ENCODE results near the gene TARS1. TPM values are rescaled to one million over a fixed set of nuclear protein-coding genes. Genes with fewer than 3 reads are reported as not detected.

The TARS1 gene
- total RNA-seq, 2 experiments from 2014 or later, result 101 to 105 TPM

GRCh38 chr5:33425314-33425713 is 15.5 kb upstream of the TARS1 start:
- Histone ChIP-seq H3K36me3 (ENCODE audit: insufficient read depth, low read length) (no peaks in the 10 kb centered on the region), H3K9me2 (ENCODE audit: insufficient read depth, low read length) (no peaks in the 10 kb centered on the region), H3K4me1 (ENCODE audit: insufficient read depth, low read length, poor library complexity, severe bottlenecking) (peaks cover 8% of the 10 kb centered on the region), H4K20me1 (ENCODE audit: insufficient read depth, low read length) (no peaks in the 10 kb centered on the region), H2AFZ (ENCODE audit: low read length) (no peak overlapping the region), H3K4me3 (ENCODE audit: low read depth, low read length, poor library complexity, severe bottlenecking) (no peak overlapping the region), H3K9me3 (ENCODE audit: low read length) (no peaks in the 10 kb centered on the region; the same call in 1 of the 2 replicates), H3K27ac (ENCODE audit: low read depth, low read length, poor library complexity, severe bottlenecking) (no peak overlapping the region), H3K4me2 (ENCODE audit: low read length) (no peak overlapping the region), H3K79me2 (ENCODE audit: insufficient read depth, low read depth, low read length) (no peaks in the 10 kb centered on the region)
- TF ChIP-seq CTCF (conservative IDR thresholded peaks at IDR 0.05; ENCODE audit: low read length) (no peak), EZH2phosphoT487 (IDR thresholded peaks at IDR 0.05; ENCODE audit: borderline replicate concordance, low read depth, low read length) (no peak)
- intact Hi-C loops (cut with micrococcal nuclease; ENCODE audit: unreplicated experiment), result loop anchor here (10.0 kb wide), 1 partner anchor 721 kb away; no protein-coding TSS in a partner anchor
- no peak for DNase-seq (ENCODE audit: low spot score)
- POLR2A ChIA-PET, result no interaction called here
- CTCF ChIA-PET (ENCODE audit: unreplicated experiment), result no interaction called here
- BruUV-seq (replicated peaks), result no TSS peak

- H3K79me2 ChIP-seq (ENCODE audit: insufficient read depth, low read depth, low read length), result no peaks in the 10 kb centered on the region
- no peaks in the 10 kb centered on the region; the same call in 1 of the 2 replicates for H3K9me3 ChIP-seq (ENCODE audit: low read length)
- no peak overlapping the region for H3K27ac ChIP-seq (ENCODE audit: low read depth, low read length, poor library complexity, severe bottlenecking)
- H4K20me1 ChIP-seq (ENCODE audit: insufficient read depth, low read length), result no peaks in the 10 kb centered on the region
- intact Hi-C loops (cut with micrococcal nuclease; ENCODE audit: unreplicated experiment), result no loop called here
- no peaks in the 10 kb centered on the region for H3K4me1 ChIP-seq (ENCODE audit: insufficient read depth, low read length, poor library complexity, severe bottlenecking)
- DNase-seq (ENCODE audit: low spot score), result no peak
- POLR2A ChIA-PET, result interaction anchor here (0.6 kb wide), 1 partner anchor 622 kb away, joined by 3 read pairs; no protein-coding TSS in a partner anchor
- CTCF ChIA-PET (ENCODE audit: unreplicated experiment), result no interaction called here
- no TSS peak for BruUV-seq (replicated peaks)
- no peak overlapping the region for H3K4me3 ChIP-seq (ENCODE audit: low read depth, low read length, poor library complexity, severe bottlenecking)
- no peaks in the 10 kb centered on the region for H3K9me2 ChIP-seq (ENCODE audit: insufficient read depth, low read length)
- H2AFZ ChIP-seq (ENCODE audit: low read length), result no peak overlapping the region
- H3K4me2 ChIP-seq (ENCODE audit: low read length), result no peak overlapping the region
- TF ChIP-seq CTCF (conservative IDR thresholded peaks at IDR 0.05; ENCODE audit: low read length) (no peak), EZH2phosphoT487 (IDR thresholded peaks at IDR 0.05; ENCODE audit: borderline replicate concordance, low read depth, low read length) (no peak)
- no peaks in the 10 kb centered on the region for H3K36me3 ChIP-seq (ENCODE audit: insufficient read depth, low read length)
Observed at GRCh38 chr5:33430983-33431382, 9.8 kb upstream of the TARS1 start.

- Histone ChIP-seq H3K27ac (ENCODE audit: low read depth, low read length, poor library complexity, severe bottlenecking) (no peak overlapping the region), H2AFZ (ENCODE audit: low read length) (no peak overlapping the region), H3K79me2 (ENCODE audit: insufficient read depth, low read depth, low read length) (no peaks in the 10 kb centered on the region), H4K20me1 (ENCODE audit: insufficient read depth, low read length) (no peaks in the 10 kb centered on the region), H3K4me1 (ENCODE audit: insufficient read depth, low read length, poor library complexity, severe bottlenecking) (no peaks in the 10 kb centered on the region), H3K9me3 (ENCODE audit: low read length) (no peaks in the 10 kb centered on the region; the same call in 1 of the 2 replicates), H3K9me2 (ENCODE audit: insufficient read depth, low read length) (no peaks in the 10 kb centered on the region), H3K4me3 (ENCODE audit: low read depth, low read length, poor library complexity, severe bottlenecking) (no peak overlapping the region), H3K4me2 (ENCODE audit: low read length) (no peak overlapping the region), H3K36me3 (ENCODE audit: insufficient read depth, low read length) (no peaks in the 10 kb centered on the region)
- ChIA-PET POLR2A (interaction anchor here (0.5 kb wide), 1 partner anchor 1415 kb away, joined by 3 read pairs; no protein-coding TSS in a partner anchor), CTCF (ENCODE audit: unreplicated experiment) (no interaction called here)
- DNase-seq (ENCODE audit: low spot score), result no peak
- TF ChIP-seq CTCF (conservative IDR thresholded peaks at IDR 0.05; ENCODE audit: low read length) (no peak), EZH2phosphoT487 (IDR thresholded peaks at IDR 0.05; ENCODE audit: borderline replicate concordance, low read depth, low read length) (no peak)
- intact Hi-C loops (cut with micrococcal nuclease; ENCODE audit: unreplicated experiment), result no loop called here
- BruUV-seq (replicated peaks), result no TSS peak
Observed at GRCh38 chr5:33432656-33433055, 8.1 kb upstream of the TARS1 start.
